Tibial artery (tissue), 4 donors: Measurements from ENCODE around the gene GSG1L.

Experiments used
- DNase-seq, 2 donors: peaks; one replicate each; pipeline ENCODE4 v3.0.0-alpha.2; 2019
- H3K27ac ChIP-seq, 2 donors: fragments of 200-600 bp; sonication (generic) in 1 of 2; 1 replicate in 1 of 2; 2 replicates in 1 of 2; pipeline ENCODE4 v1.5.1; 2018 to 2019; ENCODE audit warnings: mild to moderate bottlenecking in 1 of 2
- H3K27me3 ChIP-seq, 2 donors: fragments of 200-600 bp; sonication (generic) in 1 of 2; one replicate each; pipeline versions ENCODE4 v1.5.1 to v1.6.0; 2016 to 2019
- H3K36me3 ChIP-seq, 3 donors: fragments of 200-600 bp; sonication (generic) in 2 of 3; one replicate each; pipeline ENCODE4 v1.5.1; 2016 to 2019; ENCODE audit warnings: mild to moderate bottlenecking in 2 of 3
- H3K4me1 ChIP-seq, 4 donors: fragments of 200-600 bp; sonication (generic) in 2 of 4; 1 replicate in 3 of 4; 2 replicates in 1 of 4; pipeline ENCODE4 v1.5.1; 2016 to 2019
- H3K4me3 ChIP-seq, 2 donors: fragments of 200-600 bp; sonication (generic) in 1 of 2; 1 replicate in 1 of 2; 2 replicates in 1 of 2; pipeline ENCODE4 v1.5.1; 2018 to 2019; ENCODE audit warnings: mild to moderate bottlenecking in 2 of 2
- H3K9me3 ChIP-seq, 3 donors: fragments of 200-600 bp; sonication (generic) in 1 of 3; one replicate each; pipeline ENCODE4 v1.5.1; 2016 to 2019
- CTCF ChIP-seq, 2 experiments: fragments of 200-600 bp in 1 of 2; fragments of 450-650 bp in 1 of 2; IDR thresholded peaks; one replicate each; pipeline ENCODE4 v1.5.1; 2017 to 2019; ENCODE audit warnings: antibody characterized with exemption in 2 of 2, mild to moderate bottlenecking in 1 of 2, moderate library complexity in 1 of 2
- intact Hi-C: fragments of 100-400 bp; cut with DNase I; formaldehyde crosslinking; loops from one replicate; pipeline ENCODE4 v1.15.0; 2023; ENCODE audit warnings: low total_unique reads

The GSG1L gene

DNA sequence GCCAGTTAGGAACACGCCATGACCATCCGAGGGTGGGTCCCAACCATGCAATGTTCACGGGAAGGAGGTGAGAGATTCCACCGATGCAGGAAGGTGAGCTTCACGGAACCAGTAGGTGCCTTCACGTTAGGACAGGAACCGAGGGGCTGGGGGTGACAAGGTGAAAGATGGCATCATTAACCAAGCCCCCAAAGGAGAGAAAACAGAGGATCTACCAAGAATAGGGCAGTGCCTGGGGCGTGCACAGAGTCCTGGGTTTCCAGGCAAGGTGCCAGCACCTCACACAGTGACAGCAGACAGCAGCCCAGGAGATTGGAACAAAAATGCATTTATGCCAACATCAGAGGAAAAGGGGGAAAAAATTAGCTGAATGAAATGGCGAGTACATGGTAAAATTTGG, 137.9 kb downstream of the GSG1L start:
- H3K4me1 ChIP-seq: no peaks in the 10 kb centered on the region
- no peaks in the 10 kb centered on the region for H3K9me3 ChIP-seq
- no peak for TF ChIP-seq CTCF (IDR thresholded peaks at IDR 0.05)
- intact Hi-C loops: no loop called here
- H3K36me3 ChIP-seq: no peaks in the 10 kb centered on the region
- peaks cover 0 to 3% of the 10 kb centered on the region in 2 donors for H3K27me3 ChIP-seq
- no peak overlapping the region for H3K27ac ChIP-seq
- DNase-seq: no peak
- H3K4me3 ChIP-seq: no peak overlapping the region

DNA sequence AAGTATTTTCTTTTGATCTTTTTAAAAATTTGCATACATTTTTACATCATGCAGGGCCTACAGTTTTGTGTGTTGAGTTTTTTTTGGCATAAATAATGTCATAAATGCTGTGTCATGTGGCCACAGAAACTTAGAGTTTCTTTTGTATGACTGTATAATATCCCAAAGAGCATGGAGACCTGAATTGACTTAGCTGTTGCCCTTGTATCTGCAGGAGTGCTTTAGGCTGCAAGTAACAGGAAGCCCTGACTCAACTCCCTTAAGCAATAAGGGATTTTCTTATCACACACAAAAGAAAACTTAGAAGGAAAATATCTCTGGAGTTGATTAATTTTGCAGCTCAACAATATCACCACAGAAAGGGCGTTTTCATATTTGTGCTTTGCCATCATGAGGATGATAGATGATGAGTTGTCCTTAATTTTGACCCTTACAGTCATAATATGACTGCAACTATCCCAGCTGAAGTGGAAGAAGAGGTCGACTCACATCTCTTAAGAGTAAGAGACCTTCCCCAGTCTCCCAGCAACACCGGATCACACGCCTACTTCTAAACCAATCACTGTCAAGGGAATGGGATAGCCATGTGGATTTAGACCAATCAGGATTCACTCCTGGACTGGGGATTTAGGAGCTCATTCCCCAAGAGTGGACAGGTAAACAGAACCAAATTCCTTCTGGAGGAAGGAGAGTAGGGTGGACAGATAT, 138.9 kb downstream of the GSG1L start:
- H3K27me3 ChIP-seq: peaks cover 0 to 3% of the 10 kb centered on the region in 2 donors
- H3K27ac ChIP-seq: no peak overlapping the region
- H3K4me1 ChIP-seq: no peaks in the 10 kb centered on the region
- no peak for DNase-seq
- no peaks in the 10 kb centered on the region for H3K9me3 ChIP-seq
- intact Hi-C loops: no loop called here
- TF ChIP-seq CTCF (IDR thresholded peaks at IDR 0.05): no peak
- no peaks in the 10 kb centered on the region for H3K36me3 ChIP-seq
- H3K4me3 ChIP-seq: no peak overlapping the region

DNA sequence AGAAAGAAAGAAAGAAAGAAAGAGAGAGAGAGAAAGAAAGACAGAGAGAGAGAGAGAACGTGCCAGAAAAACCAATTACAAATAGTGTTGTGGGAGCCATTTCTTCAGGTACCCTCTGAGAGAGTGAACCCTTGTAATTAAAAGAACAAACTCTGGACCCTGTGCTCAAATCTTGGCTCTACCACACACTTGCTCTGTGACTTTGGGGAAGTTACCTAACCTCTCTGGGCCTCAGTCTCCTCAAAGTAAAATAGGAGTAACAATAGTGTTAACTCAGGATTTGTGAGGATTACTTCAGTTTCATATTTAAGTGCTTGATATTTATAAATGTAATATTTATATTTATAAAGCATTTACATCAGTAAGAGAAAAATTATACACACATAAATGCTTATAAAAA, 139.8 kb downstream of the GSG1L start:
- Histone ChIP-seq H3K36me3 (no peaks in the 10 kb centered on the region), H3K27ac (no peak overlapping the region), H3K4me1 (no peaks in the 10 kb centered on the region), H3K27me3 (peaks cover 0 to 3% of the 10 kb centered on the region in 2 donors), H3K9me3 (no peaks in the 10 kb centered on the region), H3K4me3 (no peak overlapping the region)
- TF ChIP-seq CTCF (IDR thresholded peaks at IDR 0.05): no peak
- intact Hi-C loops: no loop called here
- DNase-seq: no peak

GRCh38 chr16:27922433-27922832, 141.1 kb downstream of the GSG1L start:
- H3K27ac ChIP-seq: no peak overlapping the region
- H3K4me1 ChIP-seq: no peaks in the 10 kb centered on the region
- peaks cover 0 to 3% of the 10 kb centered on the region in 2 donors for H3K27me3 ChIP-seq
- no peak for DNase-seq
- intact Hi-C loops: no loop called here
- no peak for TF ChIP-seq CTCF (IDR thresholded peaks at IDR 0.05)
- no peak overlapping the region for H3K4me3 ChIP-seq
- H3K36me3 ChIP-seq: no peaks in the 10 kb centered on the region
- no peaks in the 10 kb centered on the region for H3K9me3 ChIP-seq

DNA sequence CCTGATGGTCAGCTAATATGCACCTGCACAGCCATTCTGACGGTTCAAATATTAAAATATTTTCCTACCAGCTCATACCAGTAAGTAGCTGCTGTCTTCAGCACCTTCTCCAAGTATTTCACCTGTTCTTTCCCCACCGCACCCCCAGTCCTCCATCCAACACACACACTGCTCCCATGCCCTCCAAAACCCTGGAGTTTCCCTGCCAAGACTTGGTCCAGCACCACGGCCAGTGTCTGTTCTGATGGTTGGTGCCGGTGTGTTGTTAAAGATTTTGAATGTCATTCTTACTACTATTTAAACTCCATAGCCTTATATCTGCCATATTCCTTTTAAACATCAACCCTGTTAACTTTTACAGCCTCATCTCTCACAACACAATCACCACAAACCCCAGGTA, 142.4 kb downstream of the GSG1L start:
- no peak overlapping the region for H3K27ac ChIP-seq
- no peak for TF ChIP-seq CTCF (IDR thresholded peaks at IDR 0.05)
- peaks cover 0 to 3% of the 10 kb centered on the region in 2 donors for H3K27me3 ChIP-seq

More for the DNA sequence above, 142.4 kb downstream of the GSG1L start:
- Histone ChIP-seq H3K36me3 (no peaks in the 10 kb centered on the region), H3K9me3 (no peaks in the 10 kb centered on the region), H3K4me1 (no peaks in the 10 kb centered on the region), H3K4me3 (no peak overlapping the region)
- DNase-seq: no peak
- intact Hi-C loops: no loop called here
